Measurements from ENCODE around the gene RDH11.

DNA sequence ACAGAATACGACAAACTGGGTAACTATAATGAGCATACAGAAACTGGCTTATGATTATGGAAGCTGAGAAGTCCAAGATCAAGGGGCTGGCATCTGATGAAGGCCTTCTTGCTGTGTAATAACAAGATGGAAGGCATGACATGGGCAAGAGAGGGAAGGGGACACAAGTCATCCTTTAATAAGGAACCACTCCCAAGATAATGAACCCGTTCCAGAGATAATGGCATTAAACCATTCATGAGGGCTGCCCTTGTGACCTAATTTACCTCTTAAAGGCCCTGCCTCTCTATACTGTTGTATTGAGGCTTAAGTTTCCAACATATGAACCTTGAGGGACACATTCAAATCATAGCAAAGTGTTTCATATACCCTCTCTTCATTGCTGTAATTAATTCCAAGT lies 16.6 kb downstream of the RDH11 start:
- TF ChIP-seq, protein P1, sequence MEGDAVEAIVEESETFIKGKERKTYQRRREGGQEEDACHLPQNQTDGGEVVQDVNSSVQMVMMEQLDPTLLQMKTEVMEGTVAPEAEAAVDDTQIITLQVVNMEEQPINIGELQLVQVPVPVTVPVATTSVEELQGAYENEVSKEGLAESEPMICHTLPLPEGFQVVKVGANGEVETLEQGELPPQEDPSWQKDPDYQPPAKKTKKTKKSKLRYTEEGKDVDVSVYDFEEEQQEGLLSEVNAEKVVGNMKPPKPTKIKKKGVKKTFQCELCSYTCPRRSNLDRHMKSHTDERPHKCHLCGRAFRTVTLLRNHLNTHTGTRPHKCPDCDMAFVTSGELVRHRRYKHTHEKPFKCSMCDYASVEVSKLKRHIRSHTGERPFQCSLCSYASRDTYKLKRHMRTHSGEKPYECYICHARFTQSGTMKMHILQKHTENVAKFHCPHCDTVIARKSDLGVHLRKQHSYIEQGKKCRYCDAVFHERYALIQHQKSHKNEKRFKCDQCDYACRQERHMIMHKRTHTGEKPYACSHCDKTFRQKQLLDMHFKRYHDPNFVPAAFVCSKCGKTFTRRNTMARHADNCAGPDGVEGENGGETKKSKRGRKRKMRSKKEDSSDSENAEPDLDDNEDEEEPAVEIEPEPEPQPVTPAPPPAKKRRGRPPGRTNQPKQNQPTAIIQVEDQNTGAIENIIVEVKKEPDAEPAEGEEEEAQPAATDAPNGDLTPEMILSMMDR (IDR thresholded peaks at IDR 0.05; ENCODE audit: poor library complexity) = no peak
- no peak for TF ChIP-seq EZH2phosphoT487 (IDR thresholded peaks at IDR 0.05; ENCODE audit: low read depth, severe bottlenecking, unreplicated experiment)
